GM12878 (cell line): ENCODE results near the gene AGAP1. TPM values are rescaled to one million over a fixed set of nuclear protein-coding genes. Genes with fewer than 3 reads are reported as not detected.

Experiments
- ASH2L ChIP-seq: fragments of 300-600, 200-600 bp; sonication (generic); IDR thresholded peaks from 2 replicates; pipeline ENCODE4 v1.6.1; 2017; ENCODE audit warnings: low read depth, mild to moderate bottlenecking, borderline replicate concordance
- CBFB ChIP-seq: IDR thresholded peaks from 2 replicates; pipeline ENCODE4 v1.6.1; 2016; ENCODE audit warnings: antibody characterized with exemption, low read depth
- EED ChIP-seq: sonication (generic); IDR thresholded peaks from 2 replicates; pipeline ENCODE4 v1.6.1; 2016; ENCODE audit warnings: antibody characterized with exemption, low read depth
- HCFC1 ChIP-seq: fragments of 150-350 bp; IDR thresholded peaks from 2 replicates; pipeline ENCODE4 v1.6.1; 2014; ENCODE audit warnings: low read length
- SKIL ChIP-seq: fragments of 450-650 bp; IDR thresholded peaks from 2 replicates; pipeline ENCODE4 v1.6.1; 2017; ENCODE audit warnings: mild to moderate bottlenecking, low read depth, inconsistent platforms; ENCODE audit not compliant: poor library complexity, severe bottlenecking
- STAT1 ChIP-seq: fragments of 450-650 bp; conservative IDR thresholded peaks from 2 replicates; pipeline ENCODE4 v1.6.1; 2014; ENCODE audit warnings: antibody characterized with exemption, mild to moderate bottlenecking
- TCF7 ChIP-seq: IDR thresholded peaks from 2 replicates; pipeline ENCODE4 v1.6.1; 2014; ENCODE audit warnings: antibody characterized with exemption, borderline replicate concordance
- YY1 ChIP-seq: IDR thresholded peaks from 2 replicates; pipeline ENCODE4 v1.6.1; 2011; ENCODE audit warnings: low read depth, mild to moderate bottlenecking, low read length
- ZBED1 ChIP-seq: IDR thresholded peaks from 2 replicates; pipeline ENCODE4 v1.6.1; 2016; ENCODE audit warnings: borderline replicate concordance
- polyA plus RNA-seq, 11 experiments: library from polyadenylated mRNA; depleted of rRNA in 4 of 11; unstranded in 6 of 11; stranded (reverse) in 5 of 11; fragments of >200 nt; fragmentation: Nextera tagmentation in 4 of 11; fragmentation: Illumina TruSeq in 1 of 11; extraction: Ambion mirVana in 4 of 11; extraction: Trizol in 1 of 11; gene quantifications; 1 replicate in 1 of 11; 2 replicates in 10 of 11; pipeline versions ENCODE4 v1.2.1 to v1.2.3, GENCODE V29; 2011 to 2016; ENCODE audit warnings: inconsistent platforms in 2 of 11, missing spikeins in 2 of 11, low read depth in 1 of 11
- total RNA-seq, 4 experiments: library from RNA; depleted of rRNA in 3 of 4; stranded (reverse); fragments of >200 nt in 3 of 4; fragmentation: Illumina TruSeq in 1 of 4; extraction: Trizol in 1 of 4; gene quantifications; 2 replicates each; pipeline versions ENCODE4 v1.2.1 to v1.2.3, GENCODE V29; 2013 to 2021
- TF ChIP-seq, protein P1 (sequence below): IDR thresholded peaks from 2 replicates; pipeline ENCODE4 v1.6.1; 2012; ENCODE audit warnings: mild to moderate bottlenecking, low read depth, low read length

The AGAP1 gene
- total and polyA plus RNA-seq, 10 of the 15 experiments (the other 5 are each of a cell fraction or from before 2014, with no cell fraction given) = 0.05 to 0.15 (median 0.06) TPM; not detected in 7

DNA sequence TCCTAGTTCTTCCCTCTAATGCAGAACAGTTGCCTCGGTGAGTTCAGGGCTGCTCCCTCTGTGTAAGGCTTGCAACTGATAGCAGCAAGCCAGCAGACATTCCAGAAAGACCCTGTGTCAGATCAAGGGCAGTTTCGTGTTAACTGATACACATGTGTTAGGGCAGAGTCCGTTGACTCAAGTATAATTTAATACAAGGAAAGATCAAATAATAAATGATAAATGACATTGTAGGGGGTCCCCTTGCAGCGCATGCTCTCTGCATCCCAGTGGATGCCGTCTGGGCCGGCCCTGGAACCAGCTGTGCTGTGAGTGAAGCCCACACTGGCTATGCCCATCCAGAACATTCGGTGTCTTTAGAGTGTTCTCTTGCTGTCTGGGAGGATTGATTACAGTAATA lies 180.3 kb downstream of the AGAP1 start (continued):
- TF ChIP-seq, protein P1, sequence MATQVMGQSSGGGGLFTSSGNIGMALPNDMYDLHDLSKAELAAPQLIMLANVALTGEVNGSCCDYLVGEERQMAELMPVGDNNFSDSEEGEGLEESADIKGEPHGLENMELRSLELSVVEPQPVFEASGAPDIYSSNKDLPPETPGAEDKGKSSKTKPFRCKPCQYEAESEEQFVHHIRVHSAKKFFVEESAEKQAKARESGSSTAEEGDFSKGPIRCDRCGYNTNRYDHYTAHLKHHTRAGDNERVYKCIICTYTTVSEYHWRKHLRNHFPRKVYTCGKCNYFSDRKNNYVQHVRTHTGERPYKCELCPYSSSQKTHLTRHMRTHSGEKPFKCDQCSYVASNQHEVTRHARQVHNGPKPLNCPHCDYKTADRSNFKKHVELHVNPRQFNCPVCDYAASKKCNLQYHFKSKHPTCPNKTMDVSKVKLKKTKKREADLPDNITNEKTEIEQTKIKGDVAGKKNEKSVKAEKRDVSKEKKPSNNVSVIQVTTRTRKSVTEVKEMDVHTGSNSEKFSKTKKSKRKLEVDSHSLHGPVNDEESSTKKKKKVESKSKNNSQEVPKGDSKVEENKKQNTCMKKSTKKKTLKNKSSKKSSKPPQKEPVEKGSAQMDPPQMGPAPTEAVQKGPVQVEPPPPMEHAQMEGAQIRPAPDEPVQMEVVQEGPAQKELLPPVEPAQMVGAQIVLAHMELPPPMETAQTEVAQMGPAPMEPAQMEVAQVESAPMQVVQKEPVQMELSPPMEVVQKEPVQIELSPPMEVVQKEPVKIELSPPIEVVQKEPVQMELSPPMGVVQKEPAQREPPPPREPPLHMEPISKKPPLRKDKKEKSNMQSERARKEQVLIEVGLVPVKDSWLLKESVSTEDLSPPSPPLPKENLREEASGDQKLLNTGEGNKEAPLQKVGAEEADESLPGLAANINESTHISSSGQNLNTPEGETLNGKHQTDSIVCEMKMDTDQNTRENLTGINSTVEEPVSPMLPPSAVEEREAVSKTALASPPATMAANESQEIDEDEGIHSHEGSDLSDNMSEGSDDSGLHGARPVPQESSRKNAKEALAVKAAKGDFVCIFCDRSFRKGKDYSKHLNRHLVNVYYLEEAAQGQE = no peak
- no peak for TF ChIP-seq ASH2L
- no peak for TF ChIP-seq HCFC1
- no peak for TF ChIP-seq TCF7
- no peak for TF ChIP-seq STAT1
- no peak for TF ChIP-seq ZBED1
- no peak for TF ChIP-seq SKIL
- TF ChIP-seq CBFB = no peak
- TF ChIP-seq EED = no peak
- TF ChIP-seq YY1 = no peak
